Stomach (tissue), 9 donors: Measurements from ENCODE around the gene RBFOX1. TPM values are rescaled to one million over a fixed set of nuclear protein-coding genes. Genes with fewer than 3 reads are reported as not detected.

Source experiments
- DNase-seq, 2 donors: peaks; one replicate each; pipeline versions ENCODE4 v3.0.0 to v3.0.0-alpha.2; 2013 to 2019
- H3K27ac ChIP-seq, 5 donors: fragments of 200-600 bp in 4 of 5; sonication (generic) in 4 of 5; one replicate each; pipeline ENCODE4 v1.5.1; 2013 to 2019; ENCODE audit warnings: mild to moderate bottlenecking in 1 of 5, moderate library complexity in 1 of 5
- H3K27me3 ChIP-seq, 3 donors: fragments of 200-600 bp; sonication (generic); one replicate each; pipeline ENCODE4 v1.5.1; 2017 to 2019; ENCODE audit warnings: mixed run types in 1 of 3
- H3K36me3 ChIP-seq, 4 donors: fragments of 200-600 bp; sonication (generic); 1 replicate in 3 of 4; 2 replicates in 1 of 4; pipeline ENCODE4 v1.5.1; 2016 to 2019
- H3K4me1 ChIP-seq, 4 donors: fragments of 200-600 bp; sonication (generic); one replicate each; pipeline ENCODE4 v1.5.1; 2016 to 2019
- H3K4me3 ChIP-seq, 4 donors: fragments of 200-600 bp; sonication (generic) in 3 of 4; one replicate each; pipeline ENCODE4 v1.5.1; 2016 to 2019; ENCODE audit warnings: mild to moderate bottlenecking in 1 of 4
- H3K9me3 ChIP-seq, 4 donors: fragments of 200-600 bp; sonication (generic); one replicate each; pipeline ENCODE4 v1.5.1; 2016 to 2019
- CTCF ChIP-seq, 7 experiments: fragments of 450-650 bp in 4 of 7; fragments of 200-600 bp in 3 of 7; sonication (generic) in 3 of 7; IDR thresholded peaks; one replicate each; pipeline ENCODE4 v1.5.1; 2016 to 2019; ENCODE audit warnings: antibody characterized with exemption in 7 of 7, control low read depth in 2 of 7, mild to moderate bottlenecking in 1 of 7
- EP300 ChIP-seq: sonication (generic); formaldehyde crosslinking; IDR thresholded peaks from one replicate; pipeline ENCODE4 v1.6.1; 2017; ENCODE audit warnings: antibody characterized with exemption
- POLR2A ChIP-seq, 4 donors: fragments of 450-650 bp; IDR thresholded peaks; one replicate each; pipeline ENCODE4 v1.6.1; 2016; ENCODE audit warnings: antibody characterized with exemption in 4 of 4, control low read depth in 2 of 4, mild to moderate bottlenecking in 1 of 4, moderate library complexity in 1 of 4
- POLR2AphosphoS5 ChIP-seq, 3 donors: sonication (generic); formaldehyde crosslinking; IDR thresholded peaks; one replicate each; pipeline ENCODE4 v1.6.1; 2016; ENCODE audit warnings: antibody characterized with exemption in 3 of 3
- WGBS, 5 donors: extraction: QIAGEN DNeasy Blood & Tissue Kit in 3 of 5; methylation state at CpG; one replicate each; pipeline versions ENCODE4 v1.1.5 to v1.1.7; 2013 to 2018; 5-methylcytosine and 5-hydroxymethylcytosine counted together
- intact Hi-C: fragments of 100-400 bp; cut with DNase I; formaldehyde crosslinking; loops from one replicate; pipeline ENCODE4 v1.15.1; 2023; ENCODE audit warnings: low total_unique reads
- polyA plus RNA-seq, 3 donors: library from polyadenylated mRNA; stranded (reverse); fragments of 200-250 nt; gene quantifications; one replicate each; pipeline ENCODE4 v1.2.3, GENCODE V29; 2013
- total RNA-seq, 5 donors: library from RNA; depleted of rRNA; stranded (reverse); fragments of >200 nt; gene quantifications; one replicate each; pipeline versions ENCODE4 v1.1.0 to v1.2.3, GENCODE V29; 2014 to 2016
- donor health status: healthy with polysubstance abuse.
- donor health status: Bipolar disorder and iron deficiency.
- donor health status: healthy.

Gene RBFOX1
- total and polyA plus RNA-seq, 8 donors, result 0.03 to 20.9 (median 0.35) TPM; not detected in 4

- H3K27ac ChIP-seq, result no peak overlapping the region
- DNase-seq, result no peak
- no peaks in the 10 kb centered on the region for H3K27me3 ChIP-seq
- H3K9me3 ChIP-seq, result no peaks in the 10 kb centered on the region
- WGBS, 5 donors, result 75 to 94% (median 93%) methylated on average over 4 of the region's 4 CpGs
- no peak overlapping the region for H3K4me3 ChIP-seq
- TF ChIP-seq POLR2AphosphoS5 (IDR thresholded peaks at IDR 0.05) (no peak), CTCF (IDR thresholded peaks at IDR 0.05) (no peak)
- H3K36me3 ChIP-seq, result no peaks in the 10 kb centered on the region
- intact Hi-C loops, result no loop called here
- H3K4me1 ChIP-seq, result no peaks in the 10 kb centered on the region
Measured at GRCh38 chr16:7398536-7398935, 65.9 kb downstream of the RBFOX1 start.

- no peaks in the 10 kb centered on the region for H3K9me3 ChIP-seq
- no peak for TF ChIP-seq POLR2AphosphoS5 (IDR thresholded peaks at IDR 0.05)
- no peak for TF ChIP-seq EP300
- no peak for TF ChIP-seq CTCF (IDR thresholded peaks at IDR 0.05)
- TF ChIP-seq POLR2A (IDR thresholded peaks at IDR 0.05), result no peak
- no peaks in the 10 kb centered on the region for H3K27me3 ChIP-seq
- H3K36me3 ChIP-seq, result no peaks in the 10 kb centered on the region
- WGBS, 5 donors, result 86 to 92% (median 88%) methylated on average over 7 of the region's 7 CpGs
- H3K27ac ChIP-seq, result no peak overlapping the region
- intact Hi-C loops, result no loop called here
- no peaks in the 10 kb centered on the region for H3K4me1 ChIP-seq
- no peak overlapping the region for H3K4me3 ChIP-seq
- no peak for DNase-seq
Measured at GRCh38 chr16:7399296-7399695, 66.7 kb downstream of the RBFOX1 start.

- intact Hi-C loops, result no loop called here
- no peaks in the 10 kb centered on the region for H3K36me3 ChIP-seq
- peaks cover 0 to 5% (median 0%) of the 10 kb centered on the region in 4 donors for H3K4me1 ChIP-seq
- no peak for DNase-seq
- no peak overlapping the region for H3K27ac ChIP-seq
- 53 to 68% (median 55%) methylated on average over 5 of the region's 5 CpGs for WGBS, 5 donors
- no peaks in the 10 kb centered on the region for H3K9me3 ChIP-seq
- H3K27me3 ChIP-seq, result no peaks in the 10 kb centered on the region
- H3K4me3 ChIP-seq, result no peak overlapping the region
- TF ChIP-seq POLR2AphosphoS5 (IDR thresholded peaks at IDR 0.05), result no peak
- no peak for TF ChIP-seq POLR2A (IDR thresholded peaks at IDR 0.05)
- no peak for TF ChIP-seq EP300
- no peak for TF ChIP-seq CTCF (IDR thresholded peaks at IDR 0.05)
Measured at GRCh38 chr16:7400117-7400890, 67.7 kb downstream of the RBFOX1 start.

GRCh38 chr16:7404217-7404616, 71.6 kb downstream of the RBFOX1 start:
- intact Hi-C loops, result no loop called here
- 34 to 48% (median 35%) methylated on average over 5 of the region's 5 CpGs for WGBS, 5 donors
- TF ChIP-seq POLR2AphosphoS5 (IDR thresholded peaks at IDR 0.05) (no peak), POLR2A (IDR thresholded peaks at IDR 0.05) (no peak), CTCF (IDR thresholded peaks at IDR 0.05) (no peak), EP300 (no peak)

More at GRCh38 chr16:7404217-7404616, 71.6 kb downstream of the RBFOX1 start:
- H3K27me3 ChIP-seq, result peaks cover 0 to 7% (median 0%) of the 10 kb centered on the region in 3 donors
- no peak overlapping the region for H3K4me3 ChIP-seq
- H3K36me3 ChIP-seq, result no peaks in the 10 kb centered on the region
- no peak overlapping the region for H3K27ac ChIP-seq
- DNase-seq, result no peak
- peaks cover 0 to 7% (median 0%) of the 10 kb centered on the region in 4 donors for H3K4me1 ChIP-seq
- H3K9me3 ChIP-seq, result no peaks in the 10 kb centered on the region
